Fibroblast of the aortic adventitia (primary cell): ENCODE data around the gene PLPP1. TPM values are rescaled to one million over a fixed set of nuclear protein-coding genes. Genes with fewer than 3 reads are reported as not detected.

Experiments
- DNase-seq: peaks from one replicate; pipeline ENCODE4 v3.0.0-alpha.2; 2010; ENCODE audit warnings: low read depth
- H3K4me3 ChIP-seq: 2 replicates; pipeline ENCODE4 v1.5.1; 2011; ENCODE audit warnings: low read depth, mild to moderate bottlenecking, control low read depth, low read length, moderate library complexity
- total RNA-seq: library from RNA; depleted of rRNA; stranded (reverse); fragments of >200 nt; gene quantifications from 2 replicates; pipeline ENCODE4 v1.2.3, GENCODE V29; 2012; ENCODE audit warnings: low replicate concordance
- TF ChIP-seq, protein P1 (sequence below): IDR thresholded peaks from 2 replicates; pipeline ENCODE4 v1.5.1; 2011; ENCODE audit warnings: mild to moderate bottlenecking, low read length, control low read depth, inconsistent platforms; ENCODE audit not compliant: insufficient read depth

Gene PLPP1
- total RNA-seq, 1 donor: 71.8 TPM

DNA sequence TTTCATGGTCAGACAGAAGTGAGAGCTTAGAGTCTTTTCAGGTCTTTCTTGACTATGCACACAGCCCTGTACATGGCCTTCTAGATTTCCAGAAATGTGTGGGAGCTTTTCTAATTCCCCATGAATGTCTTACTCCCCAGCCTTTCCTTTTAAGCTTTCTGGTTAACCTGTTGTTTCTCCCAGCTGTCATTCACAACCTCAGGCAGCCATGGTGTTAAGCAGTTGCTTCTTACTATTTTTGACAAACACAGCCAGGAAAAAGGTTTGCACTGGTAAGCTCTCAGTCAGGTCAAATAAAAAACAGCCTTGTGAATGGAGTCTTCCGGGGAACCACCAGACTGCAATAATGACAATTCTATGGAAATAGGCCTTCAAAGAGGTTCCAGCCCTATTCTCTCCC, 142.1 kb downstream of the PLPP1 start:
- no peak for DNase-seq
- H3K4me3 ChIP-seq: no peak overlapping the region
- TF ChIP-seq, protein P1, sequence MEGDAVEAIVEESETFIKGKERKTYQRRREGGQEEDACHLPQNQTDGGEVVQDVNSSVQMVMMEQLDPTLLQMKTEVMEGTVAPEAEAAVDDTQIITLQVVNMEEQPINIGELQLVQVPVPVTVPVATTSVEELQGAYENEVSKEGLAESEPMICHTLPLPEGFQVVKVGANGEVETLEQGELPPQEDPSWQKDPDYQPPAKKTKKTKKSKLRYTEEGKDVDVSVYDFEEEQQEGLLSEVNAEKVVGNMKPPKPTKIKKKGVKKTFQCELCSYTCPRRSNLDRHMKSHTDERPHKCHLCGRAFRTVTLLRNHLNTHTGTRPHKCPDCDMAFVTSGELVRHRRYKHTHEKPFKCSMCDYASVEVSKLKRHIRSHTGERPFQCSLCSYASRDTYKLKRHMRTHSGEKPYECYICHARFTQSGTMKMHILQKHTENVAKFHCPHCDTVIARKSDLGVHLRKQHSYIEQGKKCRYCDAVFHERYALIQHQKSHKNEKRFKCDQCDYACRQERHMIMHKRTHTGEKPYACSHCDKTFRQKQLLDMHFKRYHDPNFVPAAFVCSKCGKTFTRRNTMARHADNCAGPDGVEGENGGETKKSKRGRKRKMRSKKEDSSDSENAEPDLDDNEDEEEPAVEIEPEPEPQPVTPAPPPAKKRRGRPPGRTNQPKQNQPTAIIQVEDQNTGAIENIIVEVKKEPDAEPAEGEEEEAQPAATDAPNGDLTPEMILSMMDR: no peak

DNA sequence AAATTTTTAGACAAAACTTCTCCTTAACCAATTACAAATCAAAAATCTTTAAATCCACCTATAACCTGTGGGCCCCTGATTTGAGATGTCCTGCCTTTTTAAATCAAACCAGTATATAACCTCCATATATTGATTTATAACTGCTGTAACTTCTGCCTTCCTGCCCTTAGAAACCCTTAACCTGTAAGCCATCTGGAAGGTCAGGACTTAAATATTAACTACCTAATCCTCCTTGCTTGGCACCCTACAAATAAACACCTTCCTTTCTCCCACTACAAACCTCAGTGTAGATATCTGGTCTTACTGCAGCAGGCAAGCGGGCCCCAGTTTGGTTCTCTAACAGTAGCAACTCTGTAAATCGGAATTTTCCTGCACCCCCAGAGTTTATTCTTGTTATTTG, 143.1 kb downstream of the PLPP1 start:
- DNase-seq: no peak
- H3K4me3 ChIP-seq: no peak overlapping the region
- TF ChIP-seq, protein P1: no peak

DNA sequence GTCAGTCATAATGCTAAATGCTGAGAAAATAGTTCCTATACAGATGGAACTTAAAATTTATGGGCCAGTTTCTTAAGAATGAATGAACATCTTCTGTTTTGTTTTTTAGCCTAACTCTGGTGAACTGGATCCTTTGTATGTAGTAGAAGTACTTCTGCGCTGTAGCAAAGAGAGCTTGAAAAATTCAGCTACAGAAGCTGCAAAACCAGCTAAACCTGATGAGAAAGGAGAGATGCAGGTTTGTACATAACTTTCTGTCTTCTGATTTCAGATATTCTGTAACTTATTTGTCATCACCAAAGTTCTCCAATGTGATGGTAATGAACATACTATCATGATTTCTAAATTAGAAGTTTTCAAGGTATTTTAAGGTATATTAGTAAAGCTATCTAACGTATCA, 146.9 kb downstream of the PLPP1 start:
- H3K4me3 ChIP-seq: no peak overlapping the region
- no peak for DNase-seq
- TF ChIP-seq, protein P1: no peak

DNA sequence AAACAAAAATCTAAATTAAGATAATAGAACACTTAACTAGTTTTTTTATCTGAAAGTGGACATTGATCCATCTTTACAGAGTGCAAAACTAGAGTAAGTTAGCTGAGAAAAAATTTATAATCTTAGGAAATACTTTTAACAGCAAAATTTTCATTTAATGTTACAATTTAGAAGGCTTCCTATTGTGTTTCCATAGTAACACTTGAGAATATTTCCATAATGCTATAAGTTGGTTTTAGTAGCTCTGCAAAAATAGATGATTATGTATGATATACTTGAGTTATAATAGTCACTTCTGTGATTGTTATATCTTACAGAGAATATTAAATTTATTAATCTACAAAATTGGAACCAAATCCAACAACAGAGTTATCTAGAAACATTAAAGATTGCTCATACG, 148.4 kb downstream of the PLPP1 start:
- TF ChIP-seq, protein P1: no peak
- no peak overlapping the region for H3K4me3 ChIP-seq
- DNase-seq: no peak

DNA sequence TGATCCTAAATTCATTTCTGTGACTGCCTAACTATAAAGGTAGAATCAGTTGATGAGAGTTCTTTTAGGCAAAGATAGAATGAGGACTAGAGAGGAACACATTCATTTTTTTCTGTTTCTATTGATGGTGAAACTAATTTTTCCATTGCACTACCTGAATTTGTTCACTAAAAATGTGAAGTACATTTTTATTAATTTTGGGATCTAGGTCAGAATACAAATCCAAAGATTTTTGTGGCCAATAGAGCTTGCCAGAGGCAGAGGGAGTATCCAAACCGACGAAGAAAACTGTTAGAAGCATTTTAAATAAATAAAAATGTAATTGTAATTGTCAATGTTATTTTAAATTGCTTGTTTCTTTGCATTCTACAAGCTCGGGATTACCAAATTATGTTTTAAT, 148.9 kb downstream of the PLPP1 start:
- DNase-seq: no peak
- H3K4me3 ChIP-seq: no peak overlapping the region
- TF ChIP-seq, protein P1: no peak

DNA sequence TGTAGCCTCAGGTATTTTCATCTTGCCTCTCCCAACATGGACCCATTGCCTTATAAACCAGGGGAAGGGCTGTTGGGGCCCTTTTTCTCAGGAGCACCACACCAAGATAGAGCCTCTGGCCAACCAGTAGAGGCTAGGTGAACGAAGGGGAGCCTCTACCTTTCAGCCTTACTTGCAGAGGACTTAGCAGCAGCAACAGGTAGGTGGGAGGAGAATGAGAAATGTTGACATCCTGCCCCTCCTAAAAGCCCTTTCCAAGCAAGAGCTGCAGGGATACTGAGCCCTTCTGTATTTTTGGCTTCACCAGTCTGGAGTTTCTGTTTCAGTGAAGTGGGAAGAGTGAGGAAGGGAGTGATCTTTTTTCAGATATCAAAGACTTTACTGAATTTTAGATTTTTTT, 149.5 kb downstream of the PLPP1 start:
- TF ChIP-seq, protein P1: no peak
- H3K4me3 ChIP-seq: no peak overlapping the region
- no peak for DNase-seq

DNA sequence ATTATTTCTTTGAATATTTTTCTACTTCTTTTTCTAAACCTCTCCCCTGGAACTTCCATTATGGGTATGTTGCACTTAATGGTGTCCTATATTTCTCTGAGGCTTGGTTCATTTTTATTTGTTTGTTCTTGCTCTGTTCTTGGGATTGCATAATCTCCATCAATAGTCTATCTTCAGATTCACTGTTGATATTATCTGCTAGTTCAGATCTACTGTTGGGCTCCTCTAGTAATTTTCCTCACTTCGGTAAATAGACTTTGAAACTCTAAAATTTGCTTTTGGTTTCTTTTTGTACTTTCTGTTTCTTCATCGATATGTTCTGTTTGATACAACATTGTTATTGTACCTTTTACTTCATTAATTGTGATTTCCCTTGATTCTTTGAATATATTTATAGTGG, 150.7 kb downstream of the PLPP1 start:
- DNase-seq: no peak
- no peak overlapping the region for H3K4me3 ChIP-seq
- TF ChIP-seq, protein P1: no peak
